Measurements from ENCODE around the gene BCKDK. TPM values are rescaled to one million over a fixed set of nuclear protein-coding genes. Genes with fewer than 3 reads are reported as not detected.

The BCKDK gene
- polyA plus RNA-seq, 1 of the 3 experiments (the other 2 are of a cell fraction) = 73.2 TPM

DNA sequence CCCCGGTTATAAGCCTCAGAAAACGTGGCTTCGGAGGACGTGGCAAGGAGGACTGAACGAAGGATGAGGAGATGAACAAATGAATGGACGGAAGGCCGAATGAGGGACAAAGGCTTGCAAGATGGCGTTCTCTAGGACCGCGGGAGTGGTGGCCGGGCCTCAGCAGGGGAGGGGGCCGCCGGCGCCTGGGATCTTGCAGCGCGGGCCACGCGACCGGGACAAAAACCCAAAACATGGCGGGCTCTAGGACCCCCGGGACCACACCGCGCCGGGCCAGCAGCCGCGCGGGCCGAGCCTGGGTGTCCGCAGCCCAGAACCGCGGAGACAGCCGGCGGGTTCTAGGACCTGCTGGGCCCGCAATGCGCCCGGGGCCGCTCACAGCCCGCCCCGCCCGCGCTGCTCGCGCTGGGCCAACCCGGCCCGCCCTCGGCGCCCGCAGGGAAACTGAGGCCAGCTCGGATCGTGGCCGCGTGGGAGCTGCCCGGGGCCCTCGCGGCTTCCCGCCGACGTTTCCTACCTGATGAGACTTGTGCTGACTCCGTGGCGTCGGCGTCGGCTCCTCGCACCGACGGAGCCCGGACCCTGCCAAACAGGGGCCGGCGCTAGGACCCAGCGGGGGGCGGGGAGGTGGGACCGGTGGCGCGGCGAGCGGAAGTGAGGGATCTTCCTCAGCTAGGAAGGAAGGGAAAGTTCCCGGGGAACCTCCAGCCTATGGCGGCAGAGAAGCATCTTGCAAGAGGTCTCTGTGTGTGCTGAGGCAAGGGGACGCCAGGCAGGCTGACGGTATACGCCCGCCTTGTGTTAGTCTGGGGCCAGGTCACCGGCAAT is 34.8 kb upstream of the BCKDK start (continued):
- TF ChIP-seq, protein P1, sequence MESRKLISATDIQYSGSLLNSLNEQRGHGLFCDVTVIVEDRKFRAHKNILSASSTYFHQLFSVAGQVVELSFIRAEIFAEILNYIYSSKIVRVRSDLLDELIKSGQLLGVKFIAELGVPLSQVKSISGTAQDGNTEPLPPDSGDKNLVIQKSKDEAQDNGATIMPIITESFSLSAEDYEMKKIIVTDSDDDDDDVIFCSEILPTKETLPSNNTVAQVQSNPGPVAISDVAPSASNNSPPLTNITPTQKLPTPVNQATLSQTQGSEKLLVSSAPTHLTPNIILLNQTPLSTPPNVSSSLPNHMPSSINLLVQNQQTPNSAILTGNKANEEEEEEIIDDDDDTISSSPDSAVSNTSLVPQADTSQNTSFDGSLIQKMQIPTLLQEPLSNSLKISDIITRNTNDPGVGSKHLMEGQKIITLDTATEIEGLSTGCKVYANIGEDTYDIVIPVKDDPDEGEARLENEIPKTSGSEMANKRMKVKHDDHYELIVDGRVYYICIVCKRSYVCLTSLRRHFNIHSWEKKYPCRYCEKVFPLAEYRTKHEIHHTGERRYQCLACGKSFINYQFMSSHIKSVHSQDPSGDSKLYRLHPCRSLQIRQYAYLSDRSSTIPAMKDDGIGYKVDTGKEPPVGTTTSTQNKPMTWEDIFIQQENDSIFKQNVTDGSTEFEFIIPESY (IDR thresholded peaks at IDR 0.05; ENCODE audit: borderline replicate concordance, low read depth) = no peak
- TF ChIP-seq NRF1 (IDR thresholded peaks at IDR 0.05; ENCODE audit: low read depth, low read length) (no peak), RAD21 (IDR thresholded peaks at IDR 0.05; ENCODE audit: low read length) (no peak), TCF12 (IDR thresholded peaks at IDR 0.05) (no peak), NFIC (IDR thresholded peaks at IDR 0.05; ENCODE audit: borderline replicate concordance) (peak; percentile 28; the same call in 1 of the 2 replicates), EZH2phosphoT487 (IDR thresholded peaks at IDR 0.05; ENCODE audit: borderline replicate concordance, low read depth) (no peak), RCOR1 (IDR thresholded peaks at IDR 0.05; ENCODE audit: low read length) (no peak), RFX5 (IDR thresholded peaks at IDR 0.05; ENCODE audit: low read length) (no peak), POLR2AphosphoS5 (IDR thresholded peaks at IDR 0.05; ENCODE audit: low read depth, low read length) (no peak; the same call in 1 of the 2 replicates), JUND (IDR thresholded peaks at IDR 0.05) (no peak), SMC3 (IDR thresholded peaks at IDR 0.05; ENCODE audit: low read depth, low read length) (no peak), FOXJ3 (CRISPR knock-in tag; IDR thresholded peaks at IDR 0.05) (no peak)
- TF ChIP-seq, protein P2, sequence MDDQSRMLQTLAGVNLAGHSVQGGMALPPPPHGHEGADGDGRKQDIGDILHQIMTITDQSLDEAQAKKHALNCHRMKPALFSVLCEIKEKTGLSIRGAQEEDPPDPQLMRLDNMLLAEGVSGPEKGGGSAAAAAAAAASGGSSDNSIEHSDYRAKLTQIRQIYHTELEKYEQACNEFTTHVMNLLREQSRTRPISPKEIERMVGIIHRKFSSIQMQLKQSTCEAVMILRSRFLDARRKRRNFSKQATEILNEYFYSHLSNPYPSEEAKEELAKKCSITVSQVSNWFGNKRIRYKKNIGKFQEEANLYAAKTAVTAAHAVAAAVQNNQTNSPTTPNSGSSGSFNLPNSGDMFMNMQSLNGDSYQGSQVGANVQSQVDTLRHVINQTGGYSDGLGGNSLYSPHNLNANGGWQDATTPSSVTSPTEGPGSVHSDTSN (IDR thresholded peaks at IDR 0.05) = no peak
- TF ChIP-seq, protein P3, sequence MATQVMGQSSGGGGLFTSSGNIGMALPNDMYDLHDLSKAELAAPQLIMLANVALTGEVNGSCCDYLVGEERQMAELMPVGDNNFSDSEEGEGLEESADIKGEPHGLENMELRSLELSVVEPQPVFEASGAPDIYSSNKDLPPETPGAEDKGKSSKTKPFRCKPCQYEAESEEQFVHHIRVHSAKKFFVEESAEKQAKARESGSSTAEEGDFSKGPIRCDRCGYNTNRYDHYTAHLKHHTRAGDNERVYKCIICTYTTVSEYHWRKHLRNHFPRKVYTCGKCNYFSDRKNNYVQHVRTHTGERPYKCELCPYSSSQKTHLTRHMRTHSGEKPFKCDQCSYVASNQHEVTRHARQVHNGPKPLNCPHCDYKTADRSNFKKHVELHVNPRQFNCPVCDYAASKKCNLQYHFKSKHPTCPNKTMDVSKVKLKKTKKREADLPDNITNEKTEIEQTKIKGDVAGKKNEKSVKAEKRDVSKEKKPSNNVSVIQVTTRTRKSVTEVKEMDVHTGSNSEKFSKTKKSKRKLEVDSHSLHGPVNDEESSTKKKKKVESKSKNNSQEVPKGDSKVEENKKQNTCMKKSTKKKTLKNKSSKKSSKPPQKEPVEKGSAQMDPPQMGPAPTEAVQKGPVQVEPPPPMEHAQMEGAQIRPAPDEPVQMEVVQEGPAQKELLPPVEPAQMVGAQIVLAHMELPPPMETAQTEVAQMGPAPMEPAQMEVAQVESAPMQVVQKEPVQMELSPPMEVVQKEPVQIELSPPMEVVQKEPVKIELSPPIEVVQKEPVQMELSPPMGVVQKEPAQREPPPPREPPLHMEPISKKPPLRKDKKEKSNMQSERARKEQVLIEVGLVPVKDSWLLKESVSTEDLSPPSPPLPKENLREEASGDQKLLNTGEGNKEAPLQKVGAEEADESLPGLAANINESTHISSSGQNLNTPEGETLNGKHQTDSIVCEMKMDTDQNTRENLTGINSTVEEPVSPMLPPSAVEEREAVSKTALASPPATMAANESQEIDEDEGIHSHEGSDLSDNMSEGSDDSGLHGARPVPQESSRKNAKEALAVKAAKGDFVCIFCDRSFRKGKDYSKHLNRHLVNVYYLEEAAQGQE (IDR thresholded peaks at IDR 0.05; ENCODE audit: low read depth, low read length) = 0 out of 2 replicates have a peak, but pooled peaks have one; percentile 12
- TF ChIP-seq, protein P4, sequence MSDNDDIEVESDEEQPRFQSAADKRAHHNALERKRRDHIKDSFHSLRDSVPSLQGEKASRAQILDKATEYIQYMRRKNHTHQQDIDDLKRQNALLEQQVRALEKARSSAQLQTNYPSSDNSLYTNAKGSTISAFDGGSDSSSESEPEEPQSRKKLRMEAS (IDR thresholded peaks at IDR 0.05; ENCODE audit: low read depth) = no peak
